LNCaP clone FGC (cell line): ENCODE measurements around the gene RAD18.

Experiments
- DNase-seq: peaks from one replicate; pipeline ENCODE4 v3.0.0-alpha.2; 2011; ENCODE audit warnings: low read depth
- H3K4me3 ChIP-seq: 2 replicates; pipeline ENCODE4 v1.5.1; 2011; ENCODE audit warnings: mild to moderate bottlenecking, low read depth, low read length, control low read depth
- CTCF ChIP-seq: IDR thresholded peaks from 2 replicates; pipeline ENCODE4 v1.5.1; 2012; ENCODE audit warnings: mild to moderate bottlenecking; ENCODE audit not compliant: control insufficient read depth, insufficient read depth; ENCODE audit errors: extremely low read depth

Gene RAD18

GRCh38 chr3:8963137-8963853, at the start of gene RAD18:
TSS of gene RAD18 (minus strand) at chr3:8963472. CDS start at chr3:8963385, 87 bp downstream.
- peak within 1 kb of the TSS; percentile 84 for H3K4me3 ChIP-seq
- peak; percentile 71 for DNase-seq
- no peak for TF ChIP-seq CTCF

- DNase-seq: no peak
- no peak for TF ChIP-seq CTCF
- no peak overlapping the region for H3K4me3 ChIP-seq
These were observed 49.2 kb upstream of the RAD18 start for GRCh38 chr3:9012521-9012920.

GRCh38 chr3:9009976-9010545, 46.8 kb upstream of the RAD18 start:
- no peak overlapping the region for H3K4me3 ChIP-seq
- no peak for TF ChIP-seq CTCF
- no peak for DNase-seq

- H3K4me3 ChIP-seq: no peak overlapping the region
- DNase-seq: no peak
- no peak for TF ChIP-seq CTCF
These were observed 45.4 kb upstream of the RAD18 start for GRCh38 chr3:9008550-9009255.

- DNase-seq: no peak
- TF ChIP-seq CTCF: no peak
These were observed 44.7 kb upstream of the RAD18 start for GRCh38 chr3:9007928-9008327.

GRCh38 chr3:9007213-9007612, 43.9 kb upstream of the RAD18 start:
- no peak overlapping the region for H3K4me3 ChIP-seq
- DNase-seq: no peak
- no peak for TF ChIP-seq CTCF

More at GRCh38 chr3:9007928-9008327, 44.7 kb upstream of the RAD18 start:
- H3K4me3 ChIP-seq: no peak overlapping the region

- TF ChIP-seq CTCF: no peak
- no peak overlapping the region for H3K4me3 ChIP-seq
- no peak for DNase-seq
These were observed 36.8 kb upstream of the RAD18 start for GRCh38 chr3:9000041-9000440.
